ENCODE data around the gene WIPF2.

WIPF2 gene

DNA sequence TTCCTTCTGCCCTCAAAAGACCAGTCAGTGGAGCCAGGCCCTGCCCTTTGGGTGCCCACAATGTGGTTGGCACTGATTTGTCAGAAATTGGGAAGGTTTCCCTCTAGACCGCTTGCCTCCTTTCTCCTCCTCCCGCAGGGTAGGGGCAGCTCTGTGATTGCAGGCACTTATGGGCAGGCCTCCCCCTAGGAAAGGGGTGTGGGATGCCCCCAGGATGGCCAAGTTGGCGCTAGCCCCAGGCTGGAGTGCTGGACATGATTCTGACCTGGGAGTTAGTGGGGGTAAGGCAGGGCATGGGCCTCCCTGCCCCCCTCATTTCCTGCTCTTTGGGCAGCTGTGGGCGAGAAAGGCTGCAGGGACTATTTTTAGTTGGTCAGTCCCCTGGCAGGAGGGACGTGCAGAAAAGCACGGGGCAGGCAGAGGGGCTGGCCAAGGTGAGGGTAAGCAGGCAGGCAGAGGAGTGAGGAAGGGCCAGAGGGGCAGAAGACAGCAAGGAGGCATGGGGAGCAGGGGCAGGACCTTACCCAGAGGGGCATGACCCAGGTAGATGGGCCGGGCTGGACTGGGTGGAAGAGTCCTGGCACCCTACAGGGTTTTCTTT, 93.1 kb downstream of the WIPF2 start:
- Histone ChIP-seq H4K20me1 (ENCODE audit: low read depth, low read length) (no peaks in the 10 kb centered on the region), H3K4me3 (ENCODE audit: insufficient read depth, low read length, poor library complexity, severe bottlenecking) (no peak overlapping the region), H3K79me2 (ENCODE audit: insufficient read depth, low read length) (no peaks in the 10 kb centered on the region), H3K4me2 (ENCODE audit: low read depth, low read length, poor library complexity, severe bottlenecking) (no peak overlapping the region), H3K36me3 (ENCODE audit: low read length) (no peaks in the 10 kb centered on the region), H3K9ac (ENCODE audit: low read length) (no peak overlapping the region), H2AFZ (ENCODE audit: low read depth, low read length, severe bottlenecking) (no peak overlapping the region), H3K27ac (ENCODE audit: low read depth, low read length) (no peak overlapping the region), H3K9me2 (replicated peaks; ENCODE audit: insufficient read depth, low read length) (no peaks in the 10 kb centered on the region), H3K27me3 (ENCODE audit: low read length) (no peaks in the 10 kb centered on the region), H3K9me3 (ENCODE audit: insufficient read depth, low read length) (no peaks in the 10 kb centered on the region), H3F3A (ENCODE audit: insufficient read depth) (no peaks in the 10 kb centered on the region)
- TF ChIP-seq, protein P1, sequence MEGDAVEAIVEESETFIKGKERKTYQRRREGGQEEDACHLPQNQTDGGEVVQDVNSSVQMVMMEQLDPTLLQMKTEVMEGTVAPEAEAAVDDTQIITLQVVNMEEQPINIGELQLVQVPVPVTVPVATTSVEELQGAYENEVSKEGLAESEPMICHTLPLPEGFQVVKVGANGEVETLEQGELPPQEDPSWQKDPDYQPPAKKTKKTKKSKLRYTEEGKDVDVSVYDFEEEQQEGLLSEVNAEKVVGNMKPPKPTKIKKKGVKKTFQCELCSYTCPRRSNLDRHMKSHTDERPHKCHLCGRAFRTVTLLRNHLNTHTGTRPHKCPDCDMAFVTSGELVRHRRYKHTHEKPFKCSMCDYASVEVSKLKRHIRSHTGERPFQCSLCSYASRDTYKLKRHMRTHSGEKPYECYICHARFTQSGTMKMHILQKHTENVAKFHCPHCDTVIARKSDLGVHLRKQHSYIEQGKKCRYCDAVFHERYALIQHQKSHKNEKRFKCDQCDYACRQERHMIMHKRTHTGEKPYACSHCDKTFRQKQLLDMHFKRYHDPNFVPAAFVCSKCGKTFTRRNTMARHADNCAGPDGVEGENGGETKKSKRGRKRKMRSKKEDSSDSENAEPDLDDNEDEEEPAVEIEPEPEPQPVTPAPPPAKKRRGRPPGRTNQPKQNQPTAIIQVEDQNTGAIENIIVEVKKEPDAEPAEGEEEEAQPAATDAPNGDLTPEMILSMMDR (IDR thresholded peaks at IDR 0.05; ENCODE audit: insufficient read depth, low read length, poor library complexity, severe bottlenecking) = no peak
- no peak for TF ChIP-seq EZH2phosphoT487 (conservative IDR thresholded peaks at IDR 0.05; ENCODE audit: low read length)

DNA sequence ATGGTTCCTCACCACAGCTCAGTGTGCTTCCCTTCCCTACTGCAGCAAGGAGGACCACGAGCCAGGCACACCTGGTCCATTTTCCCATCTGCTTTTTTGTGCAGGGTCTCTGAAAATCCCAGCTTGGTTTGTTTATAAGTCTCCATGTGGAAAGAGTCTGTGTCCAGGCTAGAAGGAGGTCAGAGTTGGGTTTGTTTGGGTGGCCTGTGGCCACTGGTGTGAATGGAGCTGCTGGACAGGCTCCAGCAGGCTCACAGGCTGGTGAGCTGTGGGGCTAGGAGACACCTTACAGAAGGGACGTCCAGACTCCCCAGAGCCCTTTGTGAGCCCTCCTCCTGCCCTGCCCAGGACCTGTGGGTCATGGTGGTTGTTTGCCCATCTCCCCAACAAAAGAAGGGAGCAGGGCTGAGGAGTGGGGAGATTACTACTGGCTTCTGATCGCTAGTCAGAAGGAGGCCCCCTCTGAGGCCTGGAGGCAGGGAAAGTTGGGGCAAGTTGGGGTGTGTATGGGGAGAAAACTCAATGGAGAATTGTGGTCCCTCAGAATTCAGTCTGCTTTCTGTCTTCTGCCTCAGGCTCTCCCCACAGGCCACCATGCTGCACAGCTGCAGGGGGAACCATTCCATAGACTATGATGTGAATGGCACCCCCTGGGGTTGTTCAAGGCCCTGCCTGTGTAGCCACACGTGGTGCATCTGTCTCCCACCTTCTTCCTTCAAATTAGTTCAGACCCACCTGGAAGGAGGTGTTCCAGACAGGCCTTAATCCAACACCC, 94.0 kb downstream of the WIPF2 start:
- H3K36me3 ChIP-seq (ENCODE audit: low read length) = no peaks in the 10 kb centered on the region
- H3K9ac ChIP-seq (ENCODE audit: low read length) = no peak overlapping the region
- no peak overlapping the region for H3K4me3 ChIP-seq (ENCODE audit: insufficient read depth, low read length, poor library complexity, severe bottlenecking)
- H3K9me2 ChIP-seq (replicated peaks; ENCODE audit: insufficient read depth, low read length) = no peaks in the 10 kb centered on the region
- no peak overlapping the region for H2AFZ ChIP-seq (ENCODE audit: low read depth, low read length, severe bottlenecking)
- no peaks in the 10 kb centered on the region for H3K9me3 ChIP-seq (ENCODE audit: insufficient read depth, low read length)
- H3K27ac ChIP-seq (ENCODE audit: low read depth, low read length) = no peak overlapping the region
- no peaks in the 10 kb centered on the region for H3F3A ChIP-seq (ENCODE audit: insufficient read depth)
- no peaks in the 10 kb centered on the region for H3K27me3 ChIP-seq (ENCODE audit: low read length)
- no peaks in the 10 kb centered on the region for H4K20me1 ChIP-seq (ENCODE audit: low read depth, low read length)
- no peak overlapping the region for H3K4me2 ChIP-seq (ENCODE audit: low read depth, low read length, poor library complexity, severe bottlenecking)
- TF ChIP-seq EZH2phosphoT487 (conservative IDR thresholded peaks at IDR 0.05; ENCODE audit: low read length) = no peak
- TF ChIP-seq, protein P1 (IDR thresholded peaks at IDR 0.05; ENCODE audit: insufficient read depth, low read length, poor library complexity, severe bottlenecking) = no peak
- no peaks in the 10 kb centered on the region for H3K79me2 ChIP-seq (ENCODE audit: insufficient read depth, low read length)

DNA sequence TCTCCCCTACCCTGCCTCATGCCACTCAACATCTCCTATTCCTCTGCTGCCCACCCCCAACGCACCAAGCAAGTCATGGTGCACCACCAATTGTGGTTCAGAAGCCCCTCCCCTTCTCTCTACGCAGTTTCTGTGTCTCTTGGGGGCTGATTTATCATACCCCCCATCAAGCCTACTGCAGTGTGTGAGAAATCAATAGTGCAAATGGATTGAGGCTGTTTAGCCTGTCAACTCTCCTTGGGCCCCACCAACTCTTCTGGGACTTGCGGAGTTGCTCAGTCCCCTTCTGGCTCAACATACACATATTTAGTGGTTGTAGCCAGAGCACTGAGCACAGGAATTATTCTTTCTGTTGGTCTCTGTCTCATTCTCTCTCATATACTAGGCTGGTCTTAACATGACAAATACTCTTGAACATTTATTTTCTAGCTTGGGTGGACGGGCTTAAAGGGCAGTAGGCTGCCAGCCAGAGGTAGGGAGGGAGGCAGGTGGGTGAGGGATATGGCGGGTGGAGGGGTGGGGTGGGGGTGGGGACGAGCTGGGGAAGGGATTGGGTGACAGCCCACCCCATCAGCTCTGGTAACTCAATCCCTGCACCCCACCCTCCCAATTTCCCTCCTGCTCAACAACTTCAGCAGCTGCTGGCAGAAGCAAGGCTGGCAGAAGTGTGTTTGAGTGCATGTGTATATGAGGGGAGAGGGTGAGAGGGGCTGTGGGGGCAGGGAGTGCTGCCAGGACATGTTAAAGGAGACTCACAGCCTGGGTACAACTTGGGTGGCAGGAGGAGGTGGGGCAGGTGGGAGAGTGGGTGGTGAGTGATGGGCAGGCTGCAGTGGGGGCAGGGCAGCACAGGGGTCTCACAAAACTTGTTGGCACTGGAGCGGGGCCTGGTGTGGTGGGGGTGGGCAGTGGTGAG, 94.8 kb downstream of the WIPF2 start:
- Histone ChIP-seq H3K36me3 (ENCODE audit: low read length) (no peaks in the 10 kb centered on the region), H4K20me1 (ENCODE audit: low read depth, low read length) (no peaks in the 10 kb centered on the region), H3F3A (ENCODE audit: insufficient read depth) (no peaks in the 10 kb centered on the region), H3K27ac (ENCODE audit: low read depth, low read length) (no peak overlapping the region; the same call in 1 of the 2 replicates), H3K79me2 (ENCODE audit: insufficient read depth, low read length) (peaks cover 3% of the 10 kb centered on the region; the same call in 1 of the 2 replicates), H3K27me3 (ENCODE audit: low read length) (no peaks in the 10 kb centered on the region), H2AFZ (ENCODE audit: low read depth, low read length, severe bottlenecking) (no peak overlapping the region), H3K9me2 (replicated peaks; ENCODE audit: insufficient read depth, low read length) (no peaks in the 10 kb centered on the region), H3K9ac (ENCODE audit: low read length) (no peak overlapping the region), H3K4me2 (ENCODE audit: low read depth, low read length, poor library complexity, severe bottlenecking) (no peak overlapping the region), H3K4me3 (ENCODE audit: insufficient read depth, low read length, poor library complexity, severe bottlenecking) (no peak overlapping the region), H3K9me3 (ENCODE audit: insufficient read depth, low read length) (no peaks in the 10 kb centered on the region)
- TF ChIP-seq, protein P1 (IDR thresholded peaks at IDR 0.05; ENCODE audit: insufficient read depth, low read length, poor library complexity, severe bottlenecking) = no peak
- no peak for TF ChIP-seq EZH2phosphoT487 (conservative IDR thresholded peaks at IDR 0.05; ENCODE audit: low read length)
